Left ventricle myocardium superior (tissue), 1 donor: Measurements from ENCODE around the gene PPP1R15A. TPM values are rescaled to one million over a fixed set of nuclear protein-coding genes. Genes with fewer than 3 reads are reported as not detected.
"Not testable (repeated sequence)": the region's sequence is repeated elsewhere in the genome, so short reads cannot be mapped to it uniquely, and the experiment has no call there.

Experiments used
- ATAC-seq: fragments of 200-7000 bp; cut with Tn5 transposase; one replicate; pipeline ENCODE4 v1.9.1; 2020; ENCODE audit warnings: mild to moderate bottlenecking, moderate library complexity
- DNase-seq: peaks from one replicate; pipeline ENCODE4 v3.0.0-alpha.2; 2020
- intact Hi-C: fragments of 100-400 bp; cut with micrococcal nuclease; formaldehyde crosslinking; loops from one replicate; pipeline ENCODE4 v1.11.0; 2022
- long read RNA-seq: library from polyadenylated mRNA; unstranded; transcript quantifications from one replicate; pipeline ENCODE4 v2.0.0, GENCODE V29; 2021
- total RNA-seq: library from RNA; stranded (reverse); fragmentation: NEBNext Ultra II Directional; extraction: Animal tissue kit (Norgen Biotek cat#: 25700); gene quantifications from one replicate; pipeline ENCODE4 v1.2.1, GENCODE V29; 2021
- donor health status: DM: no; HTN: yes; CAD: no; lungs with severe emphysema.

PPP1R15A gene
- total RNA-seq: 63.0 TPM
- long read RNA-seq, transcript PPP1R15A-201 (3 exons, 2,378 nt): major isoform, 292 of 367 reads
- long read RNA-seq, partial matches to known transcripts: 68 of 367 reads
- long read RNA-seq, other reads (novel, unspliced or antisense): 6 of 367 reads

DNA sequence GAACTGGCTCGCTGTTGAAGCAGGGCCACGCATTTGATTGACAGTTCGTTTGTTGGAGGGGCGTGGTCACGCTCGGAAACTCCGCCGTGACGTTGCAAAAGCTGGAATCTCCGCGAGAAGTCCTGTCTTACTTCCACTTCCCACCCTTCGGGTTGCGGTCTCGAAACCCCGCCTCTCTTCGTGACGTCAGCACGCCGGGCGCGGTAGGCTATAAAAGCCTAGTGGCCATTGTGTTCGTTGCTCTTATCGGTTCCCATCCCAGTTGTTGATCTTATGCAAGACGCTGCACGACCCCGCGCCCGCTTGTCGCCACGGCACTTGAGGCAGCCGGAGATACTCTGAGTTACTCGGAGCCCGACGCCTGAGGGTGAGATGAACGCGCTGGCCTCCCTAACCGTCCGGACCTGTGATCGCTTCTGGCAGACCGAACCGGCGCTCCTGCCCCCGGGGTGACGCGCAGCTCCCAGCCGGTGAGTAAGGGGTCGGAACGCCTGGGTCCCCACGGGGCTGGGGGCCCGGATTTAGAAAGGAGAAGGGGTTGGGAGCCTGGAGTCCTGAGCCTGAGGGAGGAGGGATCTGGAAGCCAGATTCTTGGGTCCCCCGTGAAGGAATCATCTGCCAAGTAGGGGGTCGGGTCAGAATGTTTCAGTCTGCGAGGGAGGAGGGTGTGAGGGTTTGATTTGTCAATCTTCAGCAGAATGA, at the start of gene PPP1R15A:
Gene PPP1R15A (plus strand): TSS at position 240 of the 702 bp plus-strand sequence. CDS start 813 bp downstream, outside the sequence.
- ATAC-seq: peak; percentile 75
- DNase-seq: peak; percentile 98
- intact Hi-C loops: no loop called here

DNA sequence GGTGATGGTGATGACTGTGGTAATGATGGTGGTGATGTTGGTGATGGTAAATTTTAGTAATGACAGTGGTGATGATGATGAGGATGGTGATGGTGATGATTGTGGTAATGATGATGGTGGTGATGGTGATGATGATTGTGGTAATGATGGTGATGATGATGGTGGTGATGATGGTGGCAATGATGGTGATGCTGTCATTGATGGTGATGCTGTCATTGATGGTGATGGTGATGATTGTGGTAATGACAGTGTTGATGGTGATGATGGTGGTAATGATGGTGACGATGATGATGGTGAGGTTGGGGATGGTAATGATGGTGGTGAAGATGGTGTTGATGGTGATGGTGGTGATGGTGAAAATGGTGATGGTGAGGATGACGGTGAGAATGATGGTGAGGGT, 49.7 kb upstream of the PPP1R15A start:
- DNase-seq (no peak), ATAC-seq (no peak)
- intact Hi-C loops: no loop called here

DNA sequence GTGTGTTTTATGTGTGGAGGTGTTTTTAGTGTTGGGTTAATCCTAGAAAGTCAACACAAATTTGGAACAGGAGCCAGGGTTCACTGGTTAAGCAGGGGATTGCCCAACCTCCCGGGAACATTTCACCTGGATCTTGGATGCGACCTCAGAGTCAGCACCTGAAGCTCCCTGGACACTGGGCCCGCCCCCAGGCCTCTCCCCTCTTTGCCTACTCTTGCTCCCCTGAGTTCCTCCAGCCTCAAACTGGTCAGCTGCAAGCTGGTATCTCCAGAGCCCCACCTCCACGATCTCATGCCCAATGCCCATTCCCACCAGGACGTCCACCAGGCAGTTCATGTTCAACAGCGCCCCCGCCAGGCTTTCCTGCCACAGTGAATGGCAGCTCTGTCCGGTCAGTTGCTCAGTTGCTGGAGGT, 45.6 kb upstream of the PPP1R15A start:
- ATAC-seq (no peak), DNase-seq (no peak)
- intact Hi-C loops: no loop called here

DNA sequence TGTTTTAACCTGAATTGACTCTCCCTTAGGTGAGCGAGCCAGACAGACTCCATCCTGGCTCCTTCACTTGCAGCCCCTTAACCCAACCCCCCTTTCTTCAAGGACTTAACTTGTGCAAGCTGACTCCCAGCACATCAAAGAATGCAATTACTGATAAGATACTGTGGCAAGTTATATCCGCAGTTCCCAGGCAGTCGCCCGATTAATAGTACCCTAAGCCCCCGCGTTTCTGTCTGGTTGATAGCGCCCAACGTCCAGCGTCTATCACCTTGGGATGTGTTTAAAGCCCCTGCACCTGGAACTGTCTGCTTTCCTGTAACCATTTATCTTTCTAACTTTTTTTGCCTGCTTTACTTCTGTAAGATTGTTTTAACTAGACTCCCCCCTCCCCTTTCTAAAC, 42.1 kb upstream of the PPP1R15A start:
- intact Hi-C loops: no loop called here
- no peak for ATAC-seq

DNA sequence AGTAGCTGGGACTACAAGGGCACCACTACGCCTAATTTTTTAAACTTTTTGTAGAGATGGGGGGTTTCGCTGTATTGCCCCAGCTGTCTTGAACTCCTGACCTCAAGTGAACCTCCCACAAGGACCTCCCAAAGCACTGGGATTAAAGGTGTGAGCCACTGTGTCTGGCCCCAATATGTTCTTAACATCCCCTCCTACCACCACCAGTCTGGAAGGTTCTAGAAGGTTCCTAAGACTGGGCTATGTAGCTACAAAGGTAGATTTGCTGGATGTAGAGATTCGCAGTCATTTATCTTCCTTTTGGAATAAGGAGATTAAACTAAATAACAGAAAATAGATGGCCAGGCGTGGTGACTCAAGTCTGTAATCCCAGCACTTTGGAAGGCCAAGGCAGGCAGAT, 41.3 kb upstream of the PPP1R15A start:
- intact Hi-C loops: no loop called here

More for the DNA sequence above, 42.1 kb upstream of the PPP1R15A start:
- no peak for DNase-seq

DNA sequence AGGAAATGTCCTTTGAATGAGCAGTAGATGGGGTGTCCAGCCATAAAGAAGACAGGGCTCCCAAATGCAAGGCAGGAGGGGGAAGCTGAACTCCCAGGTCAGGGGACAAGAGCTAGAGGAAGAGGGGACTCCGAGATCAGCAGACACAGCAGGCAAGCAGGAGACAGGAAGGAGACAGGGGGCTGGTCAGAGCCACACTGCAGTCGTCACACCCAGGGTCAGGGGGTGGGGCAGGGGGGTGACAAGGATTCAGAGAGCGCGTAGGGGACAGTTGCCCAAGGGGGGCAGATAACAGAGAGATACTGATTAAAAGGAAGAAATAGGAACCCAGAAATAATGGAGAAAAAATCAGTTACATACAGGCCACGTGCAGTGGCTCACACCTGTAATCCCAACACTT, 39.2 kb upstream of the PPP1R15A start:
- intact Hi-C loops: no loop called here
- ATAC-seq: no peak
- DNase-seq: no peak

More for the DNA sequence above, 41.3 kb upstream of the PPP1R15A start:
- ATAC-seq (no peak), DNase-seq (no peak)

DNA sequence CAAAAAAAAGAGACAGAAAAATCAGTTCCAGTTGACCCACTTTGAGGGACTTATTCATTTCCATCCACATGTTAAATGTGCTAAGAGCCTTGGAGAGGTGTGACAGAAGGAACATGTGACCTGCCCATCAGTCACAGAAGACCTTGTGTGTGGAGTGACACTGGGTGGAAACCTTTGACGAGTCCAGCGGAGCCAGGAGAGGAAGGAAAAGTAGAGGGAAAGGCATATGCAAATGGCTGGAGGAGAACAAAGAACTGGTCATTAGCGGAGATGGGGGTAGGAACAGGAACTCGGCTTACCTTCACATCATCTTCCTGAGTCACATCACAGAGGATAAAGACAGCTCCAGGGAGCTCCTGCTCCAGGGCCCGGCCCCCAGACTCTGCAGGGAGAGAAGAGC, 38.2 kb upstream of the PPP1R15A start:
- no peak for DNase-seq
- ATAC-seq: no peak
- intact Hi-C loops: loop anchor here (2.0 kb wide), 1 partner anchor 39 kb away; no protein-coding TSS in a partner anchor

DNA sequence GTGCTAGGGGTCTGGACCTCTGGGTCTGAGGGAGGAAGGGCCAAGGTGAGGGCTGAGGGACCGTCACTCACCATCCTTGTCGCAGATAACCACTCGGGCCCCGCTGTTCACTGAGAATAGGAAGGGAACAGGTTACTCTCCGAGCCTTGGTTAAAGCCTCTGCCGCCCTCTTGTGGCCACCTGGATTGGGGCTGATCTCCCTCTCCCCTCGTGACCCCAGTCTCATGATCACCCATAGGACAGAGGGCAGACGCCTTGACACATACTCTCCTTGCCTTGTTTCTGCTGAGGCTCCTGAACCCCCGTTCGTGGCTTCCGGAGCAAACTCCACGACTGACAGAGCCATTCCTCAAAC, 36.5 kb upstream of the PPP1R15A start:
- peak; percentile 94 for ATAC-seq
- peak; percentile 96 for DNase-seq
- intact Hi-C loops: loop anchor here (2.0 kb wide), 1 partner anchor 41 kb away; no protein-coding TSS in a partner anchor

DNA sequence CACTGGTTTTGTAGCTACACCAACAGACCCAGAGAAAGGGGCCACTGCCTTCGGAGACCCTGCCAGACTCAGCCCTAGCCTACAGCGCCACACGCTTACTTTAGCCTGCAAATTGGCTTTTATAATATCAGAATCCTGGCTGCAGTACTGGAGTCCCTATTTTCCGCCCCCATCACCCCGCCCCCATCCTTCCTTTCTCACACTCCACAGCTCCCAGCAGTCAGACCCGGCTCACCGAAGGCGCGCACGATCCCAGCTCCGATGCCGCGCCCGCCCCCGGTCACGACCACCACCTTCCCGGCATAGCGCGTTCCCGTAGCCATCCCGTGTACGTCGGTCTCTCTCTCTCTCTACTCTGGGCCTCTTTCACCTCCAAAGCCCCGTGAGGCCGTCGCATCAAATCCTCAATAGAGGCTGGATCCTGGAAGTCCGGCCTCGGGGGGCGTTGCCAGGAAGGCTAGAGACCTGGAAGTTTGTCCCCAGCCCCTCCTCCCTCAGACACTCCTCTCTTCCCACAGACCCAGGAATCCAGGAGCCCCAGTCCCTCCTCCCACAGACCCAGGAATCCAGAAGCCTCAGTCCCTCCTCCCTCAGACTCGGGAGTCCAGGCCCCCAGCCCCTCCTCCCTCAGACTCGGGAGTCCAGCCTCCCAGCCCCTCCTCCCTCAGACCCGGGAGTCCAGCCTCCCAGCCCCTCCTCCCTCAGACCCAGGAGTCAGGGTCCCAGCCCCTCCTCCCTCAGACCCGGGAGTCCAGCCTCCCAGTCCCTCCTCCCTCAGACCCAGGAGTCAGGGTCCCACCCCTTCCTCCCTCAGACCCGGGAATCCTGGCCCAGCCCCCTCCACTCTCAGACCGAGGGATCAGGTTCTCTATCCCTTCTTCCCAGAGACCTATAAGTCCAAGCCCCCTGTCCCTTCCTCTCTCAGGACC, 35.9 kb upstream of the PPP1R15A start, which contains the start of gene HSD17B14:
Gene HSD17B14 (minus strand): TSS at position 403 of the 929 bp plus-strand sequence. CDS start 80 bp downstream, at position 323.
- ATAC-seq (peak; percentile 31), DNase-seq (no peak)
- intact Hi-C loops: no loop called here

DNA sequence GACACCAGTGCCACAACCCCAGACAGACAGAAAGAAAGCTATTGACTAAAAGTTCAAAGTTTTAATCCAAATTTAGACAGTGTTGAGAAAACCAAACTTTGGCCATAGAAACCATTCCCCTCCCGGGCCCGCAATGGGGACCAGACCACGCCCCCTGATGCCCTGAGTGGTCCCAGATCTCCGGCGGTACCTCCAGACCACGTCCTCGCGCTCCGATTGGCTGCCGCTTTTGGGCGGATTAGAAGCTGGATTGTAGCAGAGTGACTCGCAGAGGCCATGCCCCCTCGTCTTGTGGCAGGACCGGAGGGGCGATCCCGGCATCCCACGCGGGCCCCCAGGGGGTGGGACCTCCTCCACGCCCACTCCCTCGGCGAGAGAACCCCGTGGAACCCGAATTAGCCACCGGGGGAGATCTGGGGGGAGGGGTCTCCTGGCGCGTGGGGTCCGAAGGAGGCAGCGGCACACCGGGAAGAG, 35.1 kb upstream of the PPP1R15A start:
- DNase-seq: peak; percentile 87
- intact Hi-C loops: no loop called here
- peak; percentile 91 for ATAC-seq

DNA sequence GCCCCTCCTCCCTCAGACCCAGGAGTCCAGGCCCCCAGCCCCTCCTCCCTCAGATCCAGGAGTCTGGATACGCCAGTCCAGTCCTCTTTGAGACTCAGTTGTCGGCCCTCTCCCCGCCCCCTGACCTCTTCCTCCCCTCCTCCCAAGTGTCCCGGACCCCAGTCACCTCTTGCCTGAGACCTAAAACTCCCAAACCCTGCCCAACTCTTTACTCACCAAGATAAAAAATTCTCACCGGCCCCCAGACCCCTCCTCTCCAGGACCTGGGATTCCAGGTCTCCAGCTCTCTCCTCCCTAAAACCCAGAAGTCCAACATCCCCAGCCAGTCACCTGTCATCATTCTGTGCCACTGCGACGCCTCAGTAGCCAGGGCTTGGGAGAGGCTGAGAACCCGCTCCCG, 34.5 kb upstream of the PPP1R15A start:
- DNase-seq (no peak), ATAC-seq (no peak)
- intact Hi-C loops: no loop called here

DNA sequence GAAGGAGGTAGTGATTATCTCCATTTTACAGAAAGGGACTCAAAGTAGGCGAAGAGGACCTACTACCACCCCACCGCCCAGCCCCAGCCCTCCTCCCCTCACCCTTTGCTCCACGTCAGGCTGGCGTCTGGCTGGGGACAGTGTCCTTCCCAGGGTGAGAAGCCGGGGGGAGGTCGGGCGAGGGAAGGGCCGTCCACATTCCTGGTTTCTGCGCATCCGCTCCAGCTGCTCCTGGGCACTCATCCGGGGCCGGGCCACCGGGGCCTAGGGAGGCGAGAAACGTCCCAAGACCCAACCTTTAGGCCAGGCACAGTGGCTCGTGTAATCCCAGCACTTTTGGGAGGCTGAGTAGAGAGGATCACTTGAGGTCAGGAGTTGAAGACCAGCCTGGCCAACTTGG, 31.2 kb upstream of the PPP1R15A start:
- DNase-seq (no peak), ATAC-seq (no peak)
- intact Hi-C loops: loop anchor here (5.0 kb wide), 1 partner anchor 54 kb away; no protein-coding TSS in a partner anchor

DNA sequence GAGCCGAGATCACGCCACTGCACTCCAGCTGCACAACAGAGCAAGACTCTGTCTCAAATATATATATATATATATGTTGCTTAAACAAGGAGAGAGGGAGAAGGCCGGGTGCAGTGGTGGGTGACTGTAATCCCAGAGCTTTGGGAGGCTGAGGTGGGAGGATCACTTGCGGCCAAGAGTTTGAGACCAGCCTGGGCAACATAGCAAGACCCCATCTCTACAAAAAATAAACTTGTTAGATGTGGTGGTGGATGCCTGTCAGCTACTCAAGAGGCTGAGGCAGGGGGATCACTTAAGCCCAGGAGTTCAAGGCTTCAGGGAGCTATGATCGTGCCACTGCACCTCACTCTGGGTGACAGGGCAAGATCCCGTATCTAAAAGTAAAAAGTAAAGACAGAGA, 30.6 kb upstream of the PPP1R15A start:
- intact Hi-C loops: loop anchor here (5.0 kb wide), 1 partner anchor 54 kb away; no protein-coding TSS in a partner anchor
- no peak for ATAC-seq
- no peak for DNase-seq

DNA sequence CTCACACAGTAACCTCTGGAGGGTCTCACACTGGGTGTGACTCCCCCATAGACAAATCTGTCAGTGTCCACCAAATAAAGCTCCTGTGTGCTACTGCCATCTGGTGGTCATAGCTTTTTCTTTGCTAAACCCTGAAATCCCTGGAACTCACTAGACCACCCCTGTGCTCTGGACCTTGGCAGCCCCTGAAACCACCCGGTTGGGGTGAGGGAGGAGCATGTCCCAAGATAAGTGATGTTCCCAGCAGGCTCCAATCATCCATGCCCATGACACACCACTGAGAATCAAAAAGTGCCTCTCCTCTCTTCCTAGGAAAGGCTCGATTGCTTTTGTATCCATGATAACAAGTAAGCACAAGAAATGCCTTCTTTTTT, 29.4 kb upstream of the PPP1R15A start:
- intact Hi-C loops: loop anchor here (5.0 kb wide), 1 partner anchor 55 kb away; no protein-coding TSS in a partner anchor
- ATAC-seq (peak; percentile 57), DNase-seq (no peak)

DNA sequence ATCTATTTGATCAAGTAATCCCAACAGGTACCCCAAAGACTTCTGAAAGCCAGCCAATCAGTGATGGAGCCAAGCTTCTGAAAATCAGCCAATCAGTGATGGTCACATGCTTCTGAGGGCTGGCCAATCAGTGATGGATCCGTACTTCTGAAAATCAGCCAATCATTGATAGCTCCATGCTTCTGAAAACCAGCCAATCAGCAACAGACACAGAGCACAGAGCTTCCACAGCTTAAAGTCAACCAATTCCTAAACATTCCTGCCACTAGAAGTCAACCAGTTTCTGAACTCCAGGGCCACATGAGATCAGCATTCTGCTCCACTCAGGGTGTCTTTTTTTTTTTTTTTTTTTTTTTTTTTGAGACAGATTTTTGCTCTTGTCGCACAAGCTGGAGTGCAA, 27.7 kb upstream of the PPP1R15A start:
- DNase-seq (no peak), ATAC-seq (no peak)
- intact Hi-C loops: loop anchor here (5.0 kb wide), 1 partner anchor 57 kb away; no protein-coding TSS in a partner anchor

DNA sequence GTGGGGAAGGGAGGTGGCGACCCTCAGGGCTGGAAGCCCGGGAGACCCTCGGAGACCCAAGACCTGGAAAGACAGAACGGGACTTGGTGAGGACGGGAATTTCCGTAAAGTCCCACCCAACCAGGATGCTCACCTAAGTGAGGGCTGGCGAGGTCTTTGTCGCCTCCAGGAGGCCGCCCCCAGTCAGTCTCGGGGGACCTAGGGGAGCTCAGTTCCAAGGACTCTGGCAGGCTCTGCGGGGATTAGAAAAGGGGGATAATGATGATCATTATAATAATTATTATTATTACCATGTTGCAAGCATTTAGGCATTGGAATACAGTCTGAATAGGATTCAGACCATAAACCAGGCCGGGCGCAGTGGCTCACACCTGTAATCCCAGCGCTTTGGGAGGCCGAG, 26.8 kb upstream of the PPP1R15A start:
- intact Hi-C loops: no loop called here
- no peak for ATAC-seq

DNA sequence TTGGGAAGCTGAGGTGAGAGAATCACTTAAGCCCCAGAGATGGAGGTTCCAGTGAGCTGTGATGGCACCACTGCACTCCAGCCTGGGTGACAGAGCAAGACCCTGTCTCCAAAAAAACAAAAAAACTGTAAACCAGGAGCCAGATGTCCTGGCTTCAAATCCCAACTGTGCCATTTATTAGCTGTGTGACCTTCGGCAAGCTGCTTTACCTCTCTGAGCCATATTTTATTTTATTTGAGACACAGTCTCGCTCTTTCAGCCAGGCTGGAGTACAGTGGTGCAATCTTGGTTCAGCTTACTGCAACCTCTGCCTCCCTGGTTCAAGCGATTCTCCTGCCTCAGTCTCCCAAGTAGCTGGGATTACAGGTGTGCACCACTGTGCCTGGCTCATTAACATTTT, 25.6 kb upstream of the PPP1R15A start:
- intact Hi-C loops, DNase-seq, ATAC-seq: not testable (repeated sequence)

More for the DNA sequence above, 26.8 kb upstream of the PPP1R15A start:
- no peak for DNase-seq

DNA sequence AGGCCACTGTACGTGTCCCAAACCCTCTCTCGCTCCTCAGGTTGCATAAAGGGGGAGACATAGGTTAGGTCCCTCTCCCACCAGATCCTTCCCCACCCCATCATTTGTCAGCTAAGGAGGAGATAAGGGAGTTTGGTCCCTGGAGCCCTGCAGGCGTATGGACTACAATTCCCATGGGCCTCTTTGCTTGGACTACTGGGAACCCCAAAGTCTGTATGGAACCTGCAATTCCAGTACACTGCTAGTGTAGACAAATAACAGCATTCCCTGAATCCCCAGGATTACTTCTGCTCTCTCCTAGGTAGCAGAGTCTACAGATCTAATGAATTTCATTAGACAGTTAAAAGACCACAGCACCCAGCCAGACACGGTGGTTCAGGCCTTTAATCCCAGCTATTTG, 19.9 kb upstream of the PPP1R15A start:
- ATAC-seq (no peak), DNase-seq (no peak)
- intact Hi-C loops: no loop called here

DNA sequence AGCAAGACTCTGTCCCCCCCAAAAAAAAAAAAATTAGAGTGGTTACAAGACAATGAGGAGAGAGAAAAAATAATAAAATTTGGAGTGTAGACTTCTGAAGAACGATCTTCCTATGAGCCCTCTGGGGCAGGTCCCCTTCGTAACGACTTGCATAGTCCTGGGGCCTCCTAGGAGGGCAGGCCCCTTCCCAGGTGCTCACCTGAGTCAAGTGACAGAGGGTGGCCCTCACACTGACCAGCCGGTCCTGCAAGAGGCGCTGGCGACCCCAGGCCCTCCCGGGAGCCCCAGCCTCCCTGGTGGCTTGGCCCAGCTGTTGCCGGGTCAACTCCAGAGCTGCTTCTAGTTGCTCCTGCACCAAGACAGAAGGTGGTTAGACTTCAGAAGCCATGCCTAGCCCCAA, 18.7 kb upstream of the PPP1R15A start:
- intact Hi-C loops: no loop called here
- DNase-seq: no peak
- no peak for ATAC-seq
